HG03064 (cell line): ENCODE data around the gene CIB4.
"Not testable (repeated sequence)": the region's sequence is repeated elsewhere in the genome, so short reads cannot be mapped to it uniquely, and the experiment has no call there.

Experiments used
- ATAC-seq: cut with Tn5 transposase; IDR thresholded peaks from one replicate; pipeline ENCODE4 v1.9.1; 2021; ENCODE audit warnings: low read depth; ENCODE audit not compliant: unreplicated experiment

CIB4 gene

GRCh38 chr2:26668041-26668440 is 26.9 kb upstream of the CIB4 start:
- no peak for ATAC-seq

GRCh38 chr2:26666671-26667070 is 25.5 kb upstream of the CIB4 start:
- no peak for ATAC-seq

- not testable (repeated sequence) for ATAC-seq
Measured at GRCh38 chr2:26665296-26665695, 24.1 kb upstream of the CIB4 start.

- no peak for ATAC-seq
Measured at GRCh38 chr2:26660363-26660962, 19.3 kb upstream of the CIB4 start.

GRCh38 chr2:26658691-26659346 is 17.7 kb upstream of the CIB4 start:
- no peak for ATAC-seq

- ATAC-seq: no peak
Measured at GRCh38 chr2:26657265-26657664, 16.1 kb upstream of the CIB4 start.

- ATAC-seq: no peak
Measured at GRCh38 chr2:26655611-26656195, 14.5 kb upstream of the CIB4 start.

GRCh38 chr2:26655120-26655519 is 14.0 kb upstream of the CIB4 start:
- ATAC-seq: not testable (repeated sequence)

GRCh38 chr2:26654061-26654340 is 12.8 kb upstream of the CIB4 start:
- ATAC-seq: no peak

- ATAC-seq: no peak
Measured at GRCh38 chr2:26653207-26654060, 12.3 kb upstream of the CIB4 start.

GRCh38 chr2:26652361-26653041 is 11.3 kb upstream of the CIB4 start:
- ATAC-seq: no peak

- ATAC-seq: no peak
Measured at GRCh38 chr2:26651799-26652198, 10.6 kb upstream of the CIB4 start.

GRCh38 chr2:26651470-26651771 is 10.3 kb upstream of the CIB4 start:
- no peak for ATAC-seq

GRCh38 chr2:26650713-26651469 is 9.7 kb upstream of the CIB4 start:
- ATAC-seq: no peak

- no peak for ATAC-seq
Measured at GRCh38 chr2:26649992-26650712, 9.0 kb upstream of the CIB4 start.

GRCh38 chr2:26649322-26649721 is 8.2 kb upstream of the CIB4 start:
- no peak for ATAC-seq

- ATAC-seq: no peak
Measured at GRCh38 chr2:26648516-26648915, 7.3 kb upstream of the CIB4 start.

- ATAC-seq: no peak
Measured at GRCh38 chr2:26647981-26648380, 6.8 kb upstream of the CIB4 start.

- ATAC-seq: no peak
Measured at GRCh38 chr2:26646986-26647672, 6.0 kb upstream of the CIB4 start.
